NCI-H2029 treated with DMSO at 0.1 percent for 48 hours (cell line): ENCODE data around the gene PHF13.
"Not testable (repeated sequence)": the region's sequence is repeated elsewhere in the genome, so short reads cannot be mapped to it uniquely, and the experiment has no call there.

Source experiments
- DNase-seq: peaks from one replicate; lab custom pipeline; 2025; lab: John Stamatoyannopoulos, UW

Gene PHF13

DNA sequence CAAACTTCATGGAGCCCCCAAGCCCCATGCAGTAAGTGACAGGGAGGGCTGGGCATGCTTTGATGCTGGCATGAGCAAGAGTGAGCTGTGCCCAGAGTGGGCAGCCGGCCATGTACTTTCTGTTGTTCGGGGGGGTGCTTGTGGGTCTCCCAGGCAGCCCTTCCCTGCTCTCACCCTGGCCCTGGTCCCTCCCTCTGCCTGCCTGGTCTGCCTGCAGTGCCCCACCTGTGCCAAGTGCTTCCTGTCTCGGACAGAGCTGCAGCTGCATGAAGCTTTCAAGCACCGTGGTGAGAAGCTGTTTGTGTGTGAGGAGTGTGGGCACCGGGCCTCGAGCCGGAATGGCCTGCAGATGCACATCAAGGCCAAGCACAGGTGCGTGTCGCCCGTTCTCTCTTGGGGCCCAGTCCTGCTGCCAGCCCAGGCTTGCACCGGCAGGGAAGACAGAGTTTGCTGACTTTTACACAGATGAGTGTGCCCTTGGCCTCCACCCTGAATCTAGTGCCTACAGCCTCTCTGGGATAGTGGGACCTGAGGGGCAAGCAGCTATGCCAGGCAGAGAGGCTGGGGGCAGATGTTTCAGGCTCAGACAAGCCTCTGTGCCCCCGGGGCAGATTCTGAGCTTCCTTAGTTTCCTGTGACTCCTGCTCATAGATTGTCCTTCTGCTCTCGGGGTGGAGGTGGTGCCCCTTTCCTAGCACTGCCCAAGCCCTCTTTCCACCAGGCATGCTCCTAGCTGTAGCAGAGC lies 26.1 kb upstream of the PHF13 start:
- DNase-seq: peak; percentile 71

DNA sequence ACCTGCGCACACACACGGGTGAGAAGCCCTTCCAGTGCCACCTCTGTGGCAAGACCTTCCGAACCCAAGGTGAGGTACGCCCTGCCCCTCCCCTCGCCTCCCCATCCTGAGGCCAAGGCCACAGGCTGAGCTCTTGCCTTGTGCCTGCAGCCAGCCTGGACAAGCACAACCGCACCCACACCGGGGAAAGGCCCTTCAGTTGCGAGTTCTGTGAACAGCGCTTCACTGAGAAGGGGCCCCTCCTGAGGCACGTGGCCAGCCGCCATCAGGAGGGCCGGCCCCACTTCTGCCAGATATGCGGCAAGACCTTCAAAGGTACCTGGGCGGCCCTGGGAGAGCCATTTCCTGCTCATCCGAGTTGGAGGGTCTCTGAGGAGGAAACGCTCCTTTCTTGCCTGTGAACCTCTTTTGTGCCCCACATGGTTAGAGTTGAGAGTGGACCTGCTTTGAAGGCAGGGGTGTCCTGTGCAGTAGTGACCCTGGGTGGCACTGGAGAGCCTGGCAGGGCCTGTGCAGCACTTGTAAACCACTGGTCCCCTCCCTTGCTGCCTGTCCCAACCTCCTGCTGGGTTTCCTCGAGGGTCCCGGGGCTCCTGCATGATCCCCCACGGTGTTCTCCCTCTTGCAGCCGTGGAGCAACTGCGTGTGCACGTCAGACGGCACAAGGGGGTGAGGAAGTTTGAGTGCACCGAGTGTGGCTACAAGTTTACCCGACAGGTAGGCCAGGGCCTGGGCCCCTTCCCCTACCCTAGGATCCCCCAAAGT lies 25.2 kb upstream of the PHF13 start:
- no peak for DNase-seq

DNA sequence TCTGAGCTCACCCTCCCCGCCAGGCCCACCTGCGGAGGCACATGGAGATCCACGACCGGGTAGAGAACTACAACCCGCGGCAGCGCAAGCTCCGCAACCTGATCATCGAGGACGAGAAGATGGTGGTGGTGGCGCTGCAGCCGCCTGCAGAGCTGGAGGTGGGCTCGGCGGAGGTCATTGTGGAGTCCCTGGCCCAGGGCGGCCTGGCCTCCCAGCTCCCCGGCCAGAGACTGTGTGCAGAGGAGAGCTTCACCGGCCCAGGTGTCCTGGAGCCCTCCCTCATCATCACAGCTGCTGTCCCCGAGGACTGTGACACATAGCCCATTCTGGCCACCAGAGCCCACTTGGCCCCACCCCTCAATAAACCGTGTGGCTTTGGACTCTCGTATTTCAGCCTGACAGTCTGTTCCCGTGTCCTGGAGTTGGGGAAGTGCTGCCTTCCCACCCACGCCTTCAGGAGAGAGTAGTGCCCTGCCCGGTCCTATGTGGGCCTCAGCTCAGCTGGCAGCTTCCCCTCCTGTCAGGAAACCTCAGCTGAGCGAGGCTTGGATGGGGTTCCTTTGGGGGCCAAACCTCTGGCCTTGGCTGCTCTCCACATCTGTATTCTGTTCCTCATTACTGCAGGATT lies 24.5 kb upstream of the PHF13 start:
- no peak for DNase-seq

DNA sequence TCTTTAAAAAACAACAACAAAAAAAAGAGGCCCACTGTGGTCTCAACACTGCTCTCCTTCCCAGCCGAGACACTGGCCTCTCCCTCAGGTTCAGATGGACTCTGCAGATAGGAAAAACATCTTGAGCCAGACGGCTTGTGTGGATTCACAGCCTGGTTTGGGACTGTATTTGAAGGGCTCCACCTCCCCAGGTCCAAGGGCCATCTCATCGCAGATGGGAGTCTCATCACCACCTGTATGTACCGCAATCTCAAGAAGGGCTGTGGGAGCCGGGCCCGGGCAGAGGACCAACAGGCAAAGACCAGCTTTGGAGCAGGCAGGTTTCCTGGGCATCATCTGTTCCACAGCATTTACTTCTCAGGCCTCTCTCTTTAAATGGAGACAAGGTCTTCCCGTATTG lies 23.5 kb upstream of the PHF13 start:
- no peak for DNase-seq

DNA sequence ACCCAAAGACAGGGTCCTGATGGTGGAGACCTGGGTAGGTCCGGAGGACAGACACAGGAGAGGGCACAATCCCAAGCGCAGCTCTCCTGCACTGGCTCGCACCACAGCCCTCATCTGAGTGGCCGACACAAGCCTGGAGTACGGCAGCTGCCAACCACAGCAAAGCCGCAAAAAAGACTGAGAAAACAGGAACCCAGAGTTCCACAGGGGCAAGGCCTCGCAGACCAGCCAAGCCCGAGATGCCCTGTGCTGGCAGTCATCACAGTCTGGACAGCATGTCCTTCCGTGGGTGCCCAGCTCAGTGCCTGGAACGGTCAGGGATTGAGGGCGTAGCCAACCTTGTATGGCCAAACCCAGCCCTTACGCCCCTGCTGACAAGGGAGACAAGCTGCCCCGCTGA lies 22.3 kb upstream of the PHF13 start:
- no peak for DNase-seq

DNA sequence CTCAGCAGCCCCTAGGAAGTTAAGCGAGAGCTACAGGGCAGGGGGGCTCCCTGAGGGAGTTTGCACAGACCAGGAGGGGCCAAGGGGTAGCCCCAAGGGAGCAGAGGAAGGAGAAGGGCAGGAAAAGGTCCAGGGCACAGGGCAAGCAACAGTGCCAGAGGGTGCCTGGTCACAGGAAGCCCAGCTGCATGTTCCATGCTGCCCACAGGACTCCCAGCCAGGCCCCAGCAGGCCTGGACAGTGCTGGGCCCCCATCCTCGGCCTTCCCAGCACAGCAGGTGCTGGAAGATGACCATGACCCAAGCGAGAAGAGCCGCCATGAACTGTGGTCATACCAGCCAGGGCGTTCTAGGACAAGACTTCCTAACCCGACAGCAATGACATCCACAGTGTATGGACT lies 21.9 kb upstream of the PHF13 start:
- no peak for DNase-seq

DNA sequence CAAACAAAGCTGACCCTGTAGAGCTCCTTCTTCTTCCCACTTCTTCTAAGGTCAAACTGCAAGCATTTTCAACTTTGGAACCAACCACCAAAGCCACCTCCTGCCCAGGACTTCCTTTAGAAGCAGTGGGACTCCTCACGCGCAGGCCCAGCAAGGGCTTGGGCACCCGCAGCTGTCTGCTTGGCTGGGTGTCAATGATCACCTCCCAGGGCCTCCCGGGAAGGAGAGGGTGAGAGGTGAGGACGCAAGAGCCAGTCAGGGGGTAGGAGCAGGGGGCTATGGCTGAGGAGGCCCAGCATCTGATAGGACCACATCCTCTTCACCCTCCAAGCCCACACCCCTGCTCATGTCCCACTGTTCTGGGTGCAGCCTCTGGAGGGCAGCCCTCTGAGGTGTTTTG lies 21.1 kb upstream of the PHF13 start:
- DNase-seq: no peak

DNA sequence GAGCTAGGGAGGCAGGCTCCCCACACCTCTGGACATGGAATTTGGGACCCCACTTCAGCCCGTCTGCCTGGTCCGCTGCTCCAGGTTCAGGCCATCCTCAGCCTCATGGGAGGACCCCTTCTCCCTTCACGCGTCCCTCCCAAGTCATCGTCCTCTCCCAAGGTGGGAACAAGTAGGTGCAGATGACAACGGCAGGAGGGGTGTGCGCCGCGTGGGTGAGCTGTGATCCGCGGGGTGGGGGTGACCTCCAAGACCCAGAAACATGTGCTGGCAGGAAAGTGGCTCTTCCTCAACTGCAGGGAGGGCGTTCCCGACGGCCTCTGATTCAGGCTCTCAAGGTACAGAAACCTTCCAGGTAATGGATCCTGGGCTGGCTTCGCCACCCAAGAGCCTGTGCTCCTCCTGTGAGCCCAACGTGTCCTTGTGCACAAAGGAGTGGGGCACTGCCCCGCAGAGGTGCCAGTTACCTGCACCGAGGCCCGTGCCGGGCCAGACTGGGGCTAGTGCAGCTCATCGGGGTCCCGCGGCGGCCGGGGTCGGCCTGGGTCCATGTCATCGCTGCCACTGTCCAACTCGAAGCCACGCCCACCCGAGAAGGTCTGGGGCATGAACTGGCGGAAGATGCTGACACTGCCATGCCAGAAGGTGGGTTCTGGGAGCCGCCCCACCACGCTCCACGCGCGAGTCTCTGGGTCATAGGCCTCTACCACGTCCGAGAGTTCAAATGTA lies 20.5 kb upstream of the PHF13 start:
- DNase-seq: no peak

DNA sequence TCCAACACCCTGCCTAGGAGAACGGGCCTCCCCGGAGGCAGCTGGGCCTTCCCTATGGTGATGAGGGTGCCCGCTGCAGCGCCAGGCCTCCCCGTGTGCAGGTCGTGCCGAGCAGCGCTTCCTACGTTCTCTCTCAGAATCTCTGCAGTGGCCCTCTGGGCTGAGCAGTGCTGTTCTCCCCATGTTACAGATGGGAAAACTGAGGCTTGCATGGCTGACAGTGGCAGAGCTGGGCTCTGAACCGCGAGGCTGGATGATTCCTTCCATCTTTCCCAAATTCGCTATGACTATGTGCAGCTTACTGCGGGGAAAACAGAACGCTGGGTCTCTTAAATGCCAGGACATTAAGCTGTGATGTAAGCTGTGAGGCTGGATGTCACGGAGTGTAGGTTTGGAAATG lies 19.7 kb upstream of the PHF13 start:
- no peak for DNase-seq

DNA sequence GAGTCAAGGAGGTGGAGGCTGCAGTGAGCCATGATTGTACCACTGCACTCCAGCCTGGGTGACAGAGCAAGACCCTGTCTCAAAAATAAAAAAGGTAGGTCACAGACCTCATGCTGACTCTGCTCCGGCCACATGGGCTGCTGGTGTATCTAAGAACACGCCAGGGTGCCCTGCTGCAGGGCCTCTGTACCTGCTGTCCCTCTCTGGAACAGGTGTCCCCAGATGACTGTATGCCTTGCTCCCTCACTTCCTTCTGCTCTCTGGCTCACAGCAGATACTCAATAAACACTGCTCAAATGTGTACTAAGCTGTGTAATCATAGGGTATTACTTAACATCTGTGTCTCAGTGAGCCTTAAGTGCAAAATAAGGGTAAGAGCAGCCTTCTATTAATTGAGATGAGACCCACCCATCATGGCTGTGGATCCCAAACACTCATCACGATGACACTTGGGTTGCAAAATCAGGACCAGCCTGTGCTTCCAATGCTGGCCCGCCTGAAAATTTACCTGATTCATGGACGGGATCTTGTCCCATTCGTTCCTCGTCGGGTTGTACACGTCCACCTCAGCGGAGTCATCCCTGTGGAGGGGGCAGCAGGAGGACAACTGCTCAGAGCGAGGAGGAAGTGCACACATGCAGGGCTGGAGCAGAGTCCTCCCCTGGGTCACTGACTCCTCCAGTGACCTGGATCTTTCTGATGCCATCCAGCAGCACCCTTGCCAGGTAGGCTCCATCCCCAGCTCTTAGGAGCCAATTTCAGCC lies 18.4 kb upstream of the PHF13 start:
- no peak for DNase-seq

DNA sequence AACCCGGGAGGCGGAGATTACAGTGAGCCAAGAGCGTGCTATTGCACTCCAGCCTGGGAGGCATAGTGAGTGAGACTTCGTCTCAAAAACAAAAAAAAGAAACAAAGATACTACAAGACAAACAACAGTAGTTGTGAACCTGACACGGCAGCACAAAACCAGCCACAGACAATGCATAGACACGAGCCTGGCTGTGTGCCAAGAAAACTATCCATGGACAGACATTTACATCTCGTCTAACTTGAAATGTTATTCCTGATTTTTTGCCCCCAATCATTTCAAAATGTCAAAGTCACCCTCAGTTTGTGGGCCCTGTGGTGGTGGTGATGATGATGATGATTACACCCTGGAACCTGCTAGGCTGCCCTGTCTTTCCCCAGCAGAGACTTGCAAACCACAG lies 17.2 kb upstream of the PHF13 start:
- DNase-seq: no peak

DNA sequence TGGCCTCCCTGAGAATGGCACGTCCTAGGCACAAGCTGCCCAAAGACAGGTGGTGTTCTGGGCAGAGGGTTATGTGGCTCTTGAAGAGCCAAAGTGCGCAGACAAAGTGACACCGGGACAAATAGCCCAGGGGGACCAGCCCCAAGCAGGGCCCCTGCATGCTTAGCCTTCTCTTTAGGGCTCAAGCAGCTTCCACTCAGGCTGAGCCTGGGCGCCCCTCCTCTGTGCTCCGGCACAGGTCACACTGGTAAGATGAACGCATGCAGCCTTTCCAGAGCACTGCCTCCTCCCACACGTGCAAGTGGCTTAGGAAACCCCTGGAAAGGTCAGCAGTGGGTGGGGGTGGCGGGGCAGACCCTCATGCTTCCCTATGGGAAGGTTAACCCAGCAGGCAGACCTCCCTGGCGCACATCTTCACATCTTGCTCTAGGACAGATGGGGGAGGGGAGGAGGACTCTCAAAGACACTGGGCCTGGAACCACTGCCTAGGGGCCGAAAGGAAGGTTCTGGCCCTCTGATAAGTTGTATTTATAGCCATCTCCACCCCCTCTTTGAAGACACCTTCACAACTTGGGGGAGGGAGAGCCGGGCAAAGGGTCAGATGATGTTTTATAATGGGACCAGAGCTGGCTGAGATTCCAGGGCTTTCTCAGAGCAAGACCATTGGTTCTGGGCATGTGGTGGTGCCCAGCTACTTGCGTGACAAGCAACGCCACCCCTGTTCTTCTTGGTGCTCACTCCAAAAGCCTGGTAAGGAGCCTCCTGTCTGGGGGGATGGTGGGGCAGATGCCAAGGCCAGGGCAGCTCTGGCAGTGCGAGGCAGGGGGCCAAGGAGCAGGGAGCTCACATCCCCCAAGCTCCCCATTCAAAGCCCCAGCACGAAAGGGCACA lies 16.4 kb upstream of the PHF13 start:
- no peak for DNase-seq

DNA sequence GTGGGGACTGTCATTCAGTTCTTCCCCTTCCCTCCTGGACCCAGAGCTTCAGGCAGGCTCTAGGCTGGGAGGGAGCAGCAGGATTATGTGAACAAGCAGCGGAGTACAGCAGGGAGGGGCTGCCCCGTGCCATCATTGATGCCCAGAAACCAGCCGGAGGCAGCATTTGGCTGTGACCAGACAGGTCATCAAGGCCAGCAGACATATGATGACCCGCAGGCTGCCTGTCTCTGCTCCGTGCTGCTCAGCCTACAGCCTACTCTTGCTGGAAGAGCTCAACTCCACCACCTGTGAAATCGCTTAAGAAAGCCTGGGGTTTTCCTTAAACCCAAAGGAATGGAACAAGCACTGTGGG lies 15.8 kb upstream of the PHF13 start:
- no peak for DNase-seq

DNA sequence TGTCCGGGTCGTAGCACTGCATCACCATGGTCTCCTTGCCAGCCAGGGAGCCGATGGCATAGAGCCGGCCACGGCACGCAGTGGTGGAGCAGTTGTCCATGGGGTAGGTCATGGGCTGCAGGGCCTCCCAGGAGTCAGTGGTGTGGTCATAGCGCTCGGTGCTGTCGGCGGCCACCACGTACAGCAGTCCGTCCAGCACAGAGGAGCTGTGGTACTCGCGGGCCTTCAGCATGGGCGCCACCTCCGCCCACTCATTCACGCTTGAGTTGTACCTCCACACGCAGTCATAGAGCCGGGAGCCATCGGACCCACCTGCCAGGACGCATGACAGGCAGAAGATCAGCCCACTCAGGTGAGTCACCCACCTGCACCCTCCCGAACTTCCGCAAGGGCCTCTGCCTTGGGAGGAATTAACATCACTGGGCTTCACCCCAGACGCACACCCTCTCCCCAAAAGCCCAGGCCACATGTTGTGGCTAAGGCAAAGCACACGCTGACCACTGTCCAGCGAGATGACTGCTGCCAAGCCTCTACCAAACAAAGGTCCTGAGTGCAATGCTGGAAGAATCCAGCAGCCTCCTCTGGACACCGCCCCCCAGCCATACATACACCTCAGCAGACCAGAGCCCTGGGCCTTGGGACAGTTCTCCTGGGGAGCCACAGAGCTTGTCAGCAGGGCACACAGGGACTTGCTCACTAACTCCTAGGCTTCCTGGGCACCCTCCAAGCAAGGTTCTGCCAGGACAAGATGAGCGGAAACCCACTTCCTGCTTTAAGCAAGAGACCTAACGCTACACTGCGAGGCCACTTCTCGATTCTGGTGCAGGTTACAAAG lies 14.2 kb upstream of the PHF13 start:
- DNase-seq: no peak

DNA sequence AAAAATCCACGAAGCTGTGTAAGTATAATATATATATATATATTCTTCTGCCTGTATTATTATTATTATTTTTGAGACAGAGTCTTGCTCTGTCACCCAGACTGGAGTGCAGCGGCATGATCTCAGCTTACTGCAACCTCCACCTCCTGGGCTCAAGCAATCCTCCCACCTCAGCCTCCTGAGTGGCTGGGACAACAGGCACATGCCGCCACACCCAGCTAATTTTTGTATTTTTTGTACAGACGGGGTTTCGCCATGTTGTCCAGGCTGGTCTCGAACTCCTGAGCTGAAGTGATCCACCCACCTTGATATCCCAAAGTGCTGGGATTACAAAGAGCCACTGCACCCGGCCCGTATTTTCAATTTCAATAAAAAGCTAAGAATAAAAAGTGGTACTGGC lies 13.5 kb upstream of the PHF13 start:
- not testable (repeated sequence) for DNase-seq

DNA sequence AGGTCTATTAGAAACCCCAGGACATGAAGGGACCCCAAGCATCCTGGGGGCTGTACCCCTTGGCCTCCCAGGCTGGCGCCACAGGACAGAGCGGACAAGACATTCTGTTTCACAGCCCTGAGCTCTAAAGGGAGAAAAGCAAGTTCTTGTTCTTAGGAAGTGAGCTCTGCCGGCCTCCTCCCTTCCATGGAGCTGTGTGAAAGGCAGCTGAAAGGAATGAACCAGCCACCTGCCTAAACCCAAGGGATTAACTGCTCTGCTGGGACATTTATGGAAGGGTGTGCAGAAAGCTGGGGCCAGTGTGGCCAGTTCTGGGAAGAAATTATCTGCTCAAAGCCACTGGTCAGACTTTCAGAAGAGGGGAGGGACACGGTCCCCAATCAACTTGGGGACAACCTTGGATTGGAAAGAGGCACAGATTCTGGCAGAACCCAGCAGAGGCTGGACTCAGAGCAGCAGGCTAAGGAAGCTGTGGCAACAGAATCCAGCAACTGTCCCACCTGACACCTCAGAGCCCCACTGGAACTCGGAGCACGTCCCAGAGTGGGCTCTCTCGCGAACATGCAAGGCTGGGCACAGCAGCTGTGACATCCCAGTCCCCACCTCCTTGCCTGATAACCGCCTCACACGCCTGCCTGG lies 13.0 kb upstream of the PHF13 start:
- DNase-seq: no peak

DNA sequence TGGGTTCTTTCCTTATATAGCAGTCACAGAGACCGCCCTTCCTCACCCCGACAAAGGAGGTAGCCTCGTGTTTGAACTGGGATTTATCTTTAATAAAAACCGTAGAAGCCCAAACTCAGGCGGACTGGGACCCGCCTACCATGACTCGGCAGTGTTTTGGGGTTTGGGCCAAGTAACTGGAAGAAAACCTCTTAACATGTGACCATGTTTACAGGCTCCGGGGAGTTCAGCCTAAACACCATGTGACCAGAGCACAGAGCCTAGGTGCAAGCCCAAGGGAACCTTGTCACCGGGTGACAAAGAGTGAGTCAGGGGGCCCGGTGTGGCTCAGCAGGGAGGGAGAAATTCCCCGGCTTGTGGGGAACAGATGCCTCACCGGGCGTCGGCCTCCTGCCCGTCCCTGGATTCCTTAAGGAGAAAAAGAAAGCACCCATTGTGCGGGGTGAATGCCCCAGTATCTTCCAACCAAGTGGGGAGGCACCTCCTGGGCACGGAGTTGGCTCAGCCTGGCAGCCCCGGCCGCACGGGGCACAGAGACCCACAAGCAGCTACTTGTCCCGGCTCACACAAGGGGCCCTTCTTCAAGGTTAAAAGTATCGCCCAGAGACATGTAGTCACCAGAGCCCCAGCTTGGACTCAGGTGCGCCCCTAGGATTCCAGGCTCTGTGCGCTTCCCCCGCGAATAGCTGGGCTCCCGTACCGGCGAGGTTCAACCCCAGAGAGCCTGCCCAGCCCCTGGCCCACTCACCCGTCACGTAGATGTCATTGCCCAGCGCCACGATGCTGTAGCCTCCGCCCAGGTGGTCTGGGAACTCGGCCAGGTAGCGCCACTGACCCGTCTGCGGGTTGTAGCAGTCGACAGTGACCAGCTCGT lies 12.2 kb upstream of the PHF13 start:
- peak; percentile 24 for DNase-seq

DNA sequence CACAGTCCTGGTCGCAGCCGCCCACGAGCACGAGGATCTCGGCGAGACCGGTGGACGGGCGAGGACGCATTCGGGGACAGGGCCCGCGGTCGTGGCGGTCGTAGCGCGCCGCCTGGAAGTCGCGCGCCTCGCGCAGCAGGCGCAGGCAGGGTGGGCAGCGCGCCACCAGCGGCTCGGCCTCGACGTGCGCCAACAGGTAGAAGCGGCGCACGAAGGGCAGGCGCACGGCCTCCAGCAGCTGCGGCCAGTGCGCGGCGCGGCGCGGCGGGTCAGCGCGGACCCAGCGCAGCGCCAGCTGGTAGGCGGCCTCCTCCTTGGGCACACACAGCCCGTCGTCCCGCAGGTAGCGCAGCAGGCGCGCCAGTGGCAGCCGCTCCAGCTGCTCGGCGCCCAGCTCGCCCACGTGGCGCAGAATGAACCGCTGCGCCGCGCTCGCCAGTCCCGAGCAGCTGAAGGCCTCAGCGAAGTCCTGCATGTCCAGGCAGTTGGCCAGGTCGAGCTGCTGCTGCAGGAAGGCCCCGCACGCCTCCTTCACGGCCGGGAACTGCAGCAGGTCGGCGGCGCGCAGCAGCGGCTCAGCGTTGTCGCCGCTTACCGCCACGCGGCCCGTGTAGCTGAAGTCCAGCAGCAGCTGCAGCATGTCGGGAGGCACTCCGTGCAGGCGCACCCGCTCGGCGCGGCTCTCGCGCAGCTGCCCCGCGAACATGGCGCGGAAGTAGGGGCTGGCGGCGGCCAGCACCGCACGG lies 11.4 kb upstream of the PHF13 start:
- no peak for DNase-seq
